Activated CD4-positive, alpha-beta T cell treated with anti-CD3 and anti-CD28 coated beads, Interleukin-2, amount 50 U/mL, for 48 hours (primary cell): ENCODE data around the gene OR1F1.
"Not testable (repeated sequence)": the region's sequence is repeated elsewhere in the genome, so short reads cannot be mapped to it uniquely, and the experiment has no call there.

ENCODE experiments used
- DNase-seq, 2 experiments: peaks; one replicate each; pipeline ENCODE4 v3.0.0-alpha.2; 2020

OR1F1 gene

GRCh38 chr16:3175157-3176093 is 12.6 kb upstream of the OR1F1 start:
- DNase-seq: peak; percentile 73 to 76

DNA sequence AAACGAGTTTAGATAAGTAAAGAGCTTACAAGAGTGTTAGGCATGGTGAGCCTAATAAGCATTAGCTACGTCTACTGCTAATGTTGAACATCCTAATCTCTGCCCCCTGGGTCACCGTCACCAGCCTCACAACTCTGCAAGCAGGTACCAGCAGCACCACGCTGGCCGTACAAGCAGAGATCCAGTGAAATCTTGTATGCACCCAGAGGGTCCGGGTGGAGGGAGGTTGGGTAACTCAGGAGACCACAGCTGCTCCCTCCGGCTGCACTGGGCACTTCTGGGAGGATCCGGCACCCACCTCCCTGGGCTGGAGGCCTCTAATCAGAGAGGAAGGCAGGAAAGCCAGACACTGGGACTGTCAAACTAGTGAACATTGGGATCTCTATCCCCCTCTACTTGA is 8.4 kb upstream of the OR1F1 start:
- DNase-seq: no peak

- DNase-seq: peak; percentile 23 to 33
Measured at GRCh38 chr16:3180445-3180878, 7.5 kb upstream of the OR1F1 start.

- not testable (repeated sequence) for DNase-seq
Measured at GRCh38 chr16:3182293-3182607, 5.8 kb upstream of the OR1F1 start.

DNA sequence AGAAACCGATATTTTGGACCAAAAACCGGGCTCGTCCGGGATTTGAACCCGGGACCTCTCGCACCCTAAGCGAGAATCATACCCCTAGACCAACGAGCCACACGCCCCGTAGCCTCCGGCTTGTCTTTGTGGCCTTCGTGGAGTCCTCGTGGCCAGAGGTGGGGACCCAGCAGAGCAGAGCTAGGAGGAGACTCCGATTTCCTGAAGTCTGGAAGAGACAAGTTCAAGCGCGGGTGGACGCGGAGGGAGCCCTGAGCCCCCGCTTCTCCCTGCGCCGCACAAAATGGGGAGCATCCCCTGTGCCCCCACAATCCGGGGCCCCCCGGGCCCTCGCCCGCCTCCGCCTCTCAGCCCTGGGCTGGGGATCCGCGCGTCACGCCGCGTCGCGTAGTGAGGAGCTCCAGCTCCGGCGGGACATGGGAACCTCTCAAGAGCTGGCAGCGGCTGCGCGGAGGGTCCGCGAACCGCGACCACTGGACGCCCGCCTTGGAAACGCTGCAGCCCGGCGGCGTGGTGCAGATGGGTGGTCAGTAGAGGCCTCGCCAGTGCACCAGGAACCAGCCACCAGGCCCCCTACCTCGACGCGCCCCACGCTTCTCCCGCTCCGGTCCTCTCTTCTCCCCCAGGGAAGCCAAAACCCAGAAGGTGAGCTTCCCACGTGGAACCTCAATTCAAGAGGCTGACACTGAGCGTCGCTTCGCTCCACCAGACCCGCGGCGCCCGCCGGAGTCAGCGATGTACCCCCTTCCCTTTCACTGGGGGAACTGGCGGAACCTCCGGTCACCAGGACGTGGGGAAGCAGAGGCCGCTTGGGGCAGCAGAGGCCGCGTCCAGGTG is 5.2 kb upstream of the OR1F1 start:
- peak; percentile 77 to 83 for DNase-seq

- DNase-seq: no peak
Measured at GRCh38 chr16:3183445-3184139, 4.4 kb upstream of the OR1F1 start.

DNA sequence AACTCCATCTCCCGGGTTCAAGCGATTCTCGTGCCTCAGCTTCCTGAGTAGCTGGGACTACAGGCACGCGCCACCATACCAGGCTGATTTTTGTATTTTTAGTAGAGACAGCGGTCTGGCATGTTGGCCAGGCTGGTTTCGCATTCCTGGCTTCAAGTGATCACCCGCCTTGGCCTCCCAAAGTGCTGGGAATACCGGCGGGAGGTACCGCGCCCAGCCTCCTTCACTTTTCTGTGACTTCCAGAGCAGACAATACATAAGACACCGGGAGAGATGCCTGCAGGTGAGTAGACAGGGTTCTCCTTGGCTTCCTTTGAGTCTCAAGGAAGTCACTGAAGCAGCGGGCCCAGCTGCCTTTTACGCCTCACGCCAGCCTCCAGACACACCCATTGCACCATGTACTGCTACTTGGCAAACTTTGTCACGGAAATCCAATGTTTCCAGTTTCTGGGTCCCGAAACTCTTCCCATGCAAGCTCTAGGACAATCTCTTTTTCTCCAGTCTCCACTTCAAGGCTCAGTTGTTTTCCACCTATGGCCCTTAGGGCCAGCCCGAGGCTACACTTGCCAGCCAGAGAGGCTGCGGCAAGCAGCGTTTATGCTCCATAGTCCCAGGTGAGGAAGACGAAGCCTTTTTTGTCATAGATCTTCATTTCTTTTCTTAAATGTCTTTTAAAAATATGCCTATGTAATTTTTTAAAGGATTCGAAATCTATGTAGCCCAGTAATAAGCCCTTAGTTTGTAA is 886 bp upstream of the OR1F1 start:
- DNase-seq: no peak

- no peak for DNase-seq
Measured at GRCh38 chr16:3188675-3188924, 596 bp downstream of the OR1F1 start.

- peak; percentile 78 to 82 for DNase-seq
Measured at GRCh38 chr16:3188925-3189825, 1.2 kb downstream of the OR1F1 start.

DNA sequence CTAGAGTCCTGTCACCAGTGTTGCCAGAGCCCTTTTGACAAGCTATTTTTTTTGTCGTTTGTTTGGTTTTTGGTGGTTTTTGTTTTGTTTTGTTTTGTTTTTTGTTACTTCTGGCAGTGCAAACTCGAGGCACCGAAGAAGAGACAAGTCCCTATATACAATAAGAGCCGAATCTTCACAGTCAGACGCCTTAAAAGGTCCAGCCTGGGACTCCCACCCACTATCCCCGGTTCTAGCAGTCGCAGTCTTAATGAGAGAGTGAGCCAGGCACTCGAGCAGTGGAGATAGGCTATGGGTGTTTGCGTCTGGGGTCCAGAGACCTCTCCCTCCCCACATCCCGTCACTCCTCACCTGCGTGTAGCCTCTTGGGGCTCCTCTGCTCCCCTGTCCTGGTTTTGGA is 1.9 kb downstream of the OR1F1 start:
- no peak for DNase-seq

DNA sequence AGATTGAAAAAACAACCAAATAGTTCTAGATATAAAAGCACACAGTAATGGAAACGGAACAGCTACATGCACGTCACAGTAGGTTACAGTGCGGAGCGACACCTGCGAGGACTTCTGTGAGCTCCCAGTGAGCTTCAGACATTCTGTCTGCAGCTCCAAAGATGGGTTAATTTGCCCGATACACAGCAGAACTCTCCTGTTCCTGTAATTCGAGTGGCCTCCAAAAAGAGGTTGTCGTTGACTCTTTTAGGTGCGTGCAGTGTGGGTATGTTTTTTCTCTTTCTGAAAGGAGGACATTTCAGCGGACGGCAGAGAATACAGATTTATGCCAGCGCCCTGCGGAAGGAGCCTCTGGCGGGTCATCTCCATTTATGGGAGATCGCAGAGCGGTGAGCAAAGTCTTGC is 2.9 kb downstream of the OR1F1 start:
- DNase-seq: no peak

DNA sequence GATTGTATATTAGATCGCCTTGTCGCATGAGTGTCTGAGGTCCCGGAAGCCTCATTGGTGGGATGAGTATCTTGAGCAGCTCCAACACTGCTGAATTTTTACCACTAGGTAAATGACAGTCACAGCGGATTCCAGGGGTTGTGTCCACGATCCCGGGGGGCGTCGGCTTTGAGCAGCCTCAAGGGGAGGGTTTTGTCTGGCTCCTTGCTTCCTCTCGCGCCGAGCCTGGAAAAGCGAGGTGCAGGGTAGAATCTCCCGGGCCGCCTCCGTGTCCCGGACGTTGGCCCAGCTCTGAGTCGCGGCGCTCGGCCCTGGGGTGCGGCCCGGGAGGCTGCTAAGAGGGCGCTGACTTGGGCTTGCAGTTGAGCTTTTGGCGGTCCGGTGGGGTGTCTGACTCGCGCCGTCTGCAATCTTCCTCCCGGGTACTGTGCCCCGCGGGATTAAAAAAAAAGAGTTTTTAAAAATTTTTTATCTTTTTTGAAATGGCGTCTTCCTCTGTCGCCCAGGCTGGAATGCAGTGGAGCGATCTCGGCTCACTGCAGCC is 4.5 kb downstream of the OR1F1 start:
- no peak for DNase-seq

DNA sequence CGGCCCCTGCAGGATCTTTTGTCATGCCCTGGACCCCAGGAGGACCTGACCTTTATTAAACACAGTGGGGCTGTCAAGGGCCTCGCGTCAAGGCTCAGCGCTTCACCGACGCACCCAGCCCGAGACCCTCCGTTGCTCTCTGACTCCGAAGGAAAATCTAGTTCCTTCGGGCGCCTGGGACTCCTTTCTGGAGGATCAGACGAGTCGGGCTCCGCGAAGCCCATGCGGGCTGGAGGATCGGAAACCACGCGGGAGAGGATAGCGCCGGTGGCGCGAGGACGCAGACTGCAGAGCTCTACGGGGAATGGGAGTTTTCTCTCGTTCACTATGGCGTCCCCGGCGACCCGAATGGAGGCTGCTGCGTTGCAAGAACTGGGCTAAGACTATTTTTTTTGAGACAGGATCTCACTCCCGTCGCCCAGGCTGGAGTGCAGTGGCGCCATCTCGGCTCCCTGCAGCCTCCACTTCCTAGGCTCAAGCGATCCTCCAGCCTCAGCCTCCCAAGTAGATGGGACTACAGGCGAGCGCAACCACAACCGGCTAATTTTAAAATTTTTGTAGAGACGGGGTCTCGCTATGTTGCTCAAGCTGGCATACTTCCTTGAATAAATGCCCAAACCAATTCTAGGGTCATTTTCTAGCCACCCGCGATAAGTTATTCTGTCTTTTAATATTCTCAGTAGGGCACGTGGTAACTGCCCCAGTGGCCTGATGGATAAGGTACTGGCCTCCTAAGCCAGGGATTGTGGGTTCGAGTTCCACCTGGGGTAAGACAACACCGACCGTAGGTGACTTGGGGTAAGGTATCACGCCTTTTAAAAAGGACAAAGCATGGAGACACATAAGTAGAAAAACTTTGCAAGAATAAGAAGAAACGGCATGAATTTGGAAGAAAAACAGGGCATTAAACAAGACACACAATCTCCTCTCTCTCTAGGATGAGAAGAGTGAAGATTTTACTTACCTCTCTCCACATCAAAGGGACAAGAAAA is 5.5 kb downstream of the OR1F1 start:
- no peak for DNase-seq

DNA sequence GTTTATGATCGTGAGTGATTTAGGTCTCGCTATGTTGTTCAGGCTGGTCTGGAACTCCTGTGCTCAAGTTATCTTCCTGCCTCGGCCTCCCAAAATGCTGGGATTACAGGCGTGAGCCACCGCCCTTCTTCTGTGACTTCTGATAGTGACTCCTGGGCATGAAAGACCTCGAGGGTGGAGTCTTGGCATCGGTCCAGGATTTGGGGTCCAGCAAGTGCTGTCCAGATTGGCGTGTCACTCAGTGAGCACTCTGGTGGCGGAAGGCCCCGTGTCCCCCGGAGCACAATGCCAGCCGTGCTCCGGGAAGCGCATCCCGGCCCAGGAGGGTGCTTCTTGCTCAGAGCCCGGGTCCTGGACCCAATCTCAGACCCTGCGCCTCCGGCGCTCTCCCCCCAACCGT is 6.8 kb downstream of the OR1F1 start:
- DNase-seq: no peak

DNA sequence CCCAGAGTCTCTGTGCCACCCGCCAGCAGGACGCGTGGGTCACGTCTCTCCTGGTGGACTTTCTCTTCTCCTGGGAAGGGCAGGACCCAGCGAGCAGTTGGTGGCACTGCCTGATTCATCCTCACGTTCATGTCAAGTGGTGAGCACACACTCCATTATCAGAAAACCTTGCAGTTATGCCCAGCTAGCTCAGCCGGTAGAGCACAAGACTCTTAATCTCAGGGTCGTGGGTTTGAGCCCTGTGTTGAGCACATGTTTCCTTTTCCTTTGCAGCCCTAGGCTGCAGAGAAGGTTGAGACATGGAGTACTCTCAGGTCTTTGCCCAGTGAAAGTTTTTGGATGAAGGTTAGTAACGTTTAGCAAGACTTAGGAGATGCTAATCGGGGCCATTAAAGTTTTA is 8.0 kb downstream of the OR1F1 start:
- DNase-seq: no peak

DNA sequence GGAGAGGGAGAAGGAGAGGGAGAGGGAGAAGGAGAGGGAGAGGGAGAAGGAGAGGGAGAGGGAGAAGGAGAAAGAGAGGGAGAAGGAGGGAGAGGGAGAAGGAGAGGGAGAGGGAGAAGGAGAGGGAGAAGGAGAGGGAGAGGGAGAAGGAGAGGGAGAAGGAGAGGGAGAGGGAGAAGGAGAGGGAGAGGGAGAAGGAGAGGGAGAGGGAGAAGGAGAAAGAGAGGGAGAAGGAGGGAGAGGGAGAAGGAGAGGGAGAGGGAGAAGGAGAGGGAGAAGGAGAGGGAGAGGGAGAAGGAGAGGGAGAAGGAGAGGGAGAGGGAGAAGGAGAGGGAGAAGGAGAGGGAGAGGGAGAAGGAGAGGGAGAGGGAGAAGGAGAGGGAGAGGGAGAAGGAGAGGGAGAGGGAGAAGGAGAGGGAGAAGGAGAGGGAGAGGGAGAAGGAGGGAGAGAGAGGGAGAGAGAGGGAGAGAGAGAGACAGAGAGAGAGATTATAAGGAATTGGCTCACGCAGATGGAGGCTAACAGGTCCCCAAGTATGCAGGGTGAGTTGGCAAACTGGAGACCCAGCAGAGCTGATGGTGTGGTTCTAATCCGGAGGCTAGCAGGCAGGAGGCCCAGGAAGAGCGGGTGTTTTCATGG is 9.8 kb downstream of the OR1F1 start:
- not testable (repeated sequence) for DNase-seq

GRCh38 chr16:3198334-3199072 is 10.5 kb downstream of the OR1F1 start:
- no peak for DNase-seq

GRCh38 chr16:3202903-3203539 is 15.0 kb downstream of the OR1F1 start:
- DNase-seq: no peak
